ENCODE measurements around the gene MUL1.

Gene MUL1

DNA sequence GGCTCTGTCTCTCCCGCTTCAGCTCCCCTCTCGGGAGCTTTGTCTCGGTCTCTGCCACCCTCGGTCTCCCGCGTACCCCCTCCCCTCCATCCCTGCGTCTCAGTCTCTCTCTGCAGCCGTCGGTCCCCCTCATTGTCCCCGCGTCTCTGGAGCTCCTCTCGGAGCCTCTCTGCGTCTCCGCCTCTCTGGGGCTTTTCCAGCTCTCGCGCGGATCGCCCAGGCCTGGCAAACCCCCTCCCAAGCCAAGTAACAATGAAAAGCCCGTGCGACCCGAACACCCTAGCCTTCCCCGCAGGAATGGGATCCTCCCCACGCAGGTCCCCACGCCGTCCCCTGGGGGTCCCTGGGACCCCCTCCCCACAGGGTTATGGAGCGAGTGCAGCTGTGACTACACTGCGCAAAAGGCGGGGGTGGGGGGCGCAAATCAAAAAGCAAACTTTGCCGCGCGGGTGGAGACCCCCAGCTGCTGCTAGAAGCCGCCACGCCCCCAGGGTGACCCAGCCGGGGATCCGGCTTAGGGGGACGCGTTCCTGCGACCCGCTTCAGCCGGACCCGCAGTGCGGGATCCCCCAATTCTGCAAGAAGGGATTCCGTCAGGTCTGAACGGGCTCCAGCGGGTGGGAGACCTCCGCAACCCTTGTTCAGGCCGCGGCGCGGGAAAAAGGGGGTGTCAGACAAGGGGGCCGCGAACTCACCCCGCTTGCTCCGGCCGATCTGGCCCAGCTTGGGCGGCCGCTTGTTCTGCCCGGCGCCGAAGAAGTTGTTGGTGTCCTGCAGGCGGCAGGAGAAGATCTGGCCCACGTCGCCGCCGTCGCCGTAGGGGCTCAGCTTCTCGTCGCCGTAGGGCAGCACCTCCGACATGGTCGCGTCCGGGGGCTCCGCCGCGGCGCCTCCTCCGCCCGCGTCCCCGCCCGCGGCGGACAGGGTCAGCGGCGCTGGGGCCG lies 23.2 kb downstream of the MUL1 start (continued):
- TF ChIP-seq ZSCAN4 (tag by site-specific recombination; IDR thresholded peaks at IDR 0.05): no peak
- no peak for TF ChIP-seq ZFP37 (tag by site-specific recombination; IDR thresholded peaks at IDR 0.05)
- TF ChIP-seq ZNF211 (tag by site-specific recombination; IDR thresholded peaks at IDR 0.05; ENCODE audit: low read depth): no peak
- TF ChIP-seq, protein P1, sequence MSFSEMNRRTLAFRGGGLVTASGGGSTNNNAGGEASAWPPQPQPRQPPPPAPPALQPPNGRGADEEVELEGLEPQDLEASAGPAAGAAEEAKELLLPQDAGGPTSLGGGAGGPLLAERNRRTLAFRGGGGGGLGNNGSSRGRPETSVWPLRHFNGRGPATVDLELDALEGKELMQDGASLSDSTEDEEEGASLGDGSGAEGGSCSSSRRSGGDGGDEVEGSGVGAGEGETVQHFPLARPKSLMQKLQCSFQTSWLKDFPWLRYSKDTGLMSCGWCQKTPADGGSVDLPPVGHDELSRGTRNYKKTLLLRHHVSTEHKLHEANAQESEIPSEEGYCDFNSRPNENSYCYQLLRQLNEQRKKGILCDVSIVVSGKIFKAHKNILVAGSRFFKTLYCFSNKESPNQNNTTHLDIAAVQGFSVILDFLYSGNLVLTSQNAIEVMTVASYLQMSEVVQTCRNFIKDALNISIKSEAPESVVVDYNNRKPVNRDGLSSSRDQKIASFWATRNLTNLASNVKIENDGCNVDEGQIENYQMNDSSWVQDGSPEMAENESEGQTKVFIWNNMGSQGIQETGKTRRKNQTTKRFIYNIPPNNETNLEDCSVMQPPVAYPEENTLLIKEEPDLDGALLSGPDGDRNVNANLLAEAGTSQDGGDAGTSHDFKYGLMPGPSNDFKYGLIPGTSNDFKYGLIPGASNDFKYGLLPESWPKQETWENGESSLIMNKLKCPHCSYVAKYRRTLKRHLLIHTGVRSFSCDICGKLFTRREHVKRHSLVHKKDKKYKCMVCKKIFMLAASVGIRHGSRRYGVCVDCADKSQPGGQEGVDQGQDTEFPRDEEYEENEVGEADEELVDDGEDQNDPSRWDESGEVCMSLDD (tag by site-specific recombination; IDR thresholded peaks at IDR 0.05): peak; percentile 59; the same call in 1 of the 2 replicates
- TF ChIP-seq ZNF658 (tag by site-specific recombination; IDR thresholded peaks at IDR 0.05): no peak
- TF ChIP-seq ZNF571 (tag by site-specific recombination; IDR thresholded peaks at IDR 0.05): no peak
- no peak for TF ChIP-seq PRDM1 (tag by site-specific recombination; IDR thresholded peaks at IDR 0.05)
- no peak for TF ChIP-seq SCRT2 (tag by site-specific recombination; IDR thresholded peaks at IDR 0.05)
- TF ChIP-seq ZNF707 (tag by site-specific recombination; IDR thresholded peaks at IDR 0.05): no peak
- peak; percentile 17; the same call in 1 of the 2 replicates for TF ChIP-seq ZIC2 (tag by site-specific recombination; IDR thresholded peaks at IDR 0.05)
- no peak for TF ChIP-seq ZNF302 (tag by site-specific recombination; IDR thresholded peaks at IDR 0.05; ENCODE audit: low read depth)
- TF ChIP-seq OVOL3 (tag by site-specific recombination; IDR thresholded peaks at IDR 0.05): no peak
- TF ChIP-seq ZNF600 (tag by site-specific recombination; IDR thresholded peaks at IDR 0.05): 0 out of 2 replicates have a peak, but pooled peaks have one; percentile 46
- TF ChIP-seq GFI1B (tag by site-specific recombination; IDR thresholded peaks at IDR 0.05): no peak
- no peak for TF ChIP-seq ZSCAN16 (tag by site-specific recombination; IDR thresholded peaks at IDR 0.05)
- TF ChIP-seq, protein P2, sequence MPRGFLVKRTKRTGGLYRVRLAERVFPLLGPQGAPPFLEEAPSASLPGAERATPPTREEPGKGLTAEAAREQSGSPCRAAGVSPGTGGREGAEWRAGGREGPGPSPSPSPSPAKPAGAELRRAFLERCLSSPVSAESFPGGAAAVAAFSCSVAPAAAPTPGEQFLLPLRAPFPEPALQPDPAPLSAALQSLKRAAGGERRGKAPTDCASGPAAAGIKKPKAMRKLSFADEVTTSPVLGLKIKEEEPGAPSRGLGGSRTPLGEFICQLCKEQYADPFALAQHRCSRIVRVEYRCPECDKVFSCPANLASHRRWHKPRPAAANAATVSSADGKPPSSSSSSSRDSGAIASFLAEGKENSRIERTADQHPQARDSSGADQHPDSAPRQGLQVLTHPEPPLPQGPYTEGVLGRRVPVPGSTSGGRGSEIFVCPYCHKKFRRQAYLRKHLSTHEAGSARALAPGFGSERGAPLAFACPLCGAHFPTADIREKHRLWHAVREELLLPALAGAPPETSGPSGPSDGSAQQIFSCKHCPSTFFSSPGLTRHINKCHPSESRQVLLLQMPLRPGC (tag by site-specific recombination; IDR thresholded peaks at IDR 0.05): no peak
- peak; percentile 96 for TF ChIP-seq PRDM10 (tag by site-specific recombination; IDR thresholded peaks at IDR 0.05)
- TF ChIP-seq ZNF654 (tag by site-specific recombination; IDR thresholded peaks at IDR 0.05; ENCODE audit: low read depth): no peak

Measured in HEK293 (cell line).